ENCODE data around the gene FASTK. TPM values are rescaled to one million over a fixed set of nuclear protein-coding genes. Genes with fewer than 3 reads are reported as not detected.

FASTK gene
- total RNA-seq, 1 donor from 2014 or later, result 22.4 TPM

GRCh38 chr7:151122796-151123157 lies 42.2 kb upstream of the FASTK start:
- Histone ChIP-seq H3K27ac (no peak overlapping the region), H3K36me3 (no peaks in the 10 kb centered on the region), H3K79me2 (ENCODE audit: low read depth) (no peaks in the 10 kb centered on the region), H3K27me3 (no peaks in the 10 kb centered on the region), H3F3A (ENCODE audit: low read depth) (peaks cover 41% of the 10 kb centered on the region), H3K4me2 (no peak overlapping the region), H3K9ac (no peak overlapping the region), H3K9me3 (ENCODE audit: low read depth) (no peaks in the 10 kb centered on the region), H4K20me1 (ENCODE audit: low read depth) (peaks cover 79% of the 10 kb centered on the region), H2AFZ (replicated peaks) (no peak overlapping the region), H3K4me1 (peaks cover 8% of the 10 kb centered on the region), H3K4me3 (no peak overlapping the region)
- Mint-ChIP-seq H3K9me3 (no peaks in the 10 kb centered on the region), H3K27me3 (ENCODE audit: insufficient read depth, low read depth) (peaks cover 12% of the 10 kb centered on the region), H3K36me3 (peaks cover 22% of the 10 kb centered on the region), H3K4me3 (no peak overlapping the region), H3K27ac (no peak overlapping the region), H3K4me1 (peaks cover 27% of the 10 kb centered on the region)
- no peak for DNase-seq (ENCODE audit: low spot score)
- TF ChIP-seq EZH2phosphoT487 (IDR thresholded peaks at IDR 0.05) (no peak), EZH2 (IDR thresholded peaks at IDR 0.05) (no peak)
- TF ChIP-seq, protein P1, sequence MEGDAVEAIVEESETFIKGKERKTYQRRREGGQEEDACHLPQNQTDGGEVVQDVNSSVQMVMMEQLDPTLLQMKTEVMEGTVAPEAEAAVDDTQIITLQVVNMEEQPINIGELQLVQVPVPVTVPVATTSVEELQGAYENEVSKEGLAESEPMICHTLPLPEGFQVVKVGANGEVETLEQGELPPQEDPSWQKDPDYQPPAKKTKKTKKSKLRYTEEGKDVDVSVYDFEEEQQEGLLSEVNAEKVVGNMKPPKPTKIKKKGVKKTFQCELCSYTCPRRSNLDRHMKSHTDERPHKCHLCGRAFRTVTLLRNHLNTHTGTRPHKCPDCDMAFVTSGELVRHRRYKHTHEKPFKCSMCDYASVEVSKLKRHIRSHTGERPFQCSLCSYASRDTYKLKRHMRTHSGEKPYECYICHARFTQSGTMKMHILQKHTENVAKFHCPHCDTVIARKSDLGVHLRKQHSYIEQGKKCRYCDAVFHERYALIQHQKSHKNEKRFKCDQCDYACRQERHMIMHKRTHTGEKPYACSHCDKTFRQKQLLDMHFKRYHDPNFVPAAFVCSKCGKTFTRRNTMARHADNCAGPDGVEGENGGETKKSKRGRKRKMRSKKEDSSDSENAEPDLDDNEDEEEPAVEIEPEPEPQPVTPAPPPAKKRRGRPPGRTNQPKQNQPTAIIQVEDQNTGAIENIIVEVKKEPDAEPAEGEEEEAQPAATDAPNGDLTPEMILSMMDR (IDR thresholded peaks at IDR 0.05), result no peak

- no peak overlapping the region for H3K4me3 ChIP-seq
- H3K4me1 ChIP-seq, result peaks cover 8% of the 10 kb centered on the region
- H3K79me2 ChIP-seq (ENCODE audit: low read depth), result peaks cover under 1% of the 10 kb centered on the region
- no peak for DNase-seq (ENCODE audit: low spot score)
- H3K9me3 ChIP-seq (ENCODE audit: low read depth), result no peaks in the 10 kb centered on the region
- H2AFZ ChIP-seq (replicated peaks), result no peak overlapping the region
- peaks cover 79% of the 10 kb centered on the region for H4K20me1 ChIP-seq (ENCODE audit: low read depth)
- Mint-ChIP-seq H3K4me1 (peaks cover 25% of the 10 kb centered on the region), H3K36me3 (peaks cover 21% of the 10 kb centered on the region), H3K27me3 (ENCODE audit: insufficient read depth, low read depth) (peaks cover 8% of the 10 kb centered on the region), H3K9me3 (no peaks in the 10 kb centered on the region), H3K4me3 (no peak overlapping the region), H3K27ac (no peak overlapping the region)
- no peaks in the 10 kb centered on the region for H3K27me3 ChIP-seq
- H3K9ac ChIP-seq, result no peak overlapping the region
- H3K36me3 ChIP-seq, result no peaks in the 10 kb centered on the region
- H3F3A ChIP-seq (ENCODE audit: low read depth), result peaks cover 41% of the 10 kb centered on the region
- H3K4me2 ChIP-seq, result no peak overlapping the region
- no peak for TF ChIP-seq EZH2phosphoT487 (IDR thresholded peaks at IDR 0.05)
- TF ChIP-seq, protein P1 (IDR thresholded peaks at IDR 0.05), result peak; percentile 7
- H3K27ac ChIP-seq, result no peak overlapping the region
These were observed 41.7 kb upstream of the FASTK start for GRCh38 chr7:151122276-151122675.

GRCh38 chr7:151121380-151122170 lies 41.0 kb upstream of the FASTK start:
- no peak overlapping the region for H3K4me3 Mint-ChIP-seq

More at GRCh38 chr7:151121380-151122170, 41.0 kb upstream of the FASTK start:
- TF ChIP-seq EZH2 (IDR thresholded peaks at IDR 0.05) (no peak), EZH2phosphoT487 (IDR thresholded peaks at IDR 0.05) (no peak)
- TF ChIP-seq, protein P1 (IDR thresholded peaks at IDR 0.05), result no peak
- H3K27me3 ChIP-seq, result no peaks in the 10 kb centered on the region
- peaks cover 79% of the 10 kb centered on the region for H4K20me1 ChIP-seq (ENCODE audit: low read depth)
- no peak overlapping the region for H2AFZ ChIP-seq (replicated peaks)
- peaks cover 9% of the 10 kb centered on the region for H3K27me3 Mint-ChIP-seq (ENCODE audit: insufficient read depth, low read depth)
- no peak overlapping the region for H3K27ac Mint-ChIP-seq
- H3K79me2 ChIP-seq (ENCODE audit: low read depth), result peaks cover 7% of the 10 kb centered on the region
- no peak for DNase-seq (ENCODE audit: low spot score)
- peaks cover 6% of the 10 kb centered on the region for H3K4me1 ChIP-seq
- no peak overlapping the region for H3K4me2 ChIP-seq
- peaks cover 35% of the 10 kb centered on the region for H3F3A ChIP-seq (ENCODE audit: low read depth)
- no peaks in the 10 kb centered on the region for H3K9me3 ChIP-seq (ENCODE audit: low read depth)
- peaks cover 21% of the 10 kb centered on the region for H3K36me3 Mint-ChIP-seq
- H3K4me1 Mint-ChIP-seq, result peaks cover 25% of the 10 kb centered on the region
- no peaks in the 10 kb centered on the region for H3K36me3 ChIP-seq
- no peaks in the 10 kb centered on the region for H3K9me3 Mint-ChIP-seq
- no peak overlapping the region for H3K9ac ChIP-seq
- H3K27ac ChIP-seq, result no peak overlapping the region
- no peak overlapping the region for H3K4me3 ChIP-seq
